ENCODE data around the gene MZB1. TPM values are rescaled to one million over a fixed set of nuclear protein-coding genes. Genes with fewer than 3 reads are reported as not detected.

The MZB1 gene
- total RNA-seq, 2 experiments from 2014 or later, result 0.42 to 0.63 TPM

DNA sequence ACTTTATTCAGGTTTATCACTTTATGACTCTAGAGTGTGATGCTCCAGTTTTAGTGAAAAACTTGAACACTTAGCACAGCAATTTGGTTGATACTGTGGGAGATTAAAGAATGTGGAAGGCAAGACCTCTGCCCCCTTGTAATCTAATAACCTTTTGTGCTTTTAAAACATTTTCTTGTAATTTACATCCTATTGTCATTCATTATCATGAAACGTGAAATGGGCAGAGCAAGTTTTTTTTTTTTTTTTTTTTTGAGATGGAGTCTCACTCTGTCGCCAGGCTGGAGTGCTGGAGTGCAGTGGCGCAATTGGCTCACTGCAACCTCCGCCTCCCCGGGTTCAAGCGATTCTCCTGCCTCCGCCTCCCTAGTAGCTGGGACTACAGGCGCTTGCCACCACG lies 46.2 kb downstream of the MZB1 start:
- Mint-ChIP-seq H3K27me3 (no peaks in the 10 kb centered on the region), H3K36me3 (ENCODE audit: low read depth) (peaks cover 56% of the 10 kb centered on the region), H3K27ac (peak overlapping the region; percentile 95), H3K9me3 (no peaks in the 10 kb centered on the region), H3K4me3 (peak overlapping the region; percentile 96), H3K4me1 (ENCODE audit: low read depth) (peaks cover 69% of the 10 kb centered on the region)
- DNase-seq (no peak), ATAC-seq (ENCODE audit: poor library complexity) (no peak)
- TF ChIP-seq, protein P1, sequence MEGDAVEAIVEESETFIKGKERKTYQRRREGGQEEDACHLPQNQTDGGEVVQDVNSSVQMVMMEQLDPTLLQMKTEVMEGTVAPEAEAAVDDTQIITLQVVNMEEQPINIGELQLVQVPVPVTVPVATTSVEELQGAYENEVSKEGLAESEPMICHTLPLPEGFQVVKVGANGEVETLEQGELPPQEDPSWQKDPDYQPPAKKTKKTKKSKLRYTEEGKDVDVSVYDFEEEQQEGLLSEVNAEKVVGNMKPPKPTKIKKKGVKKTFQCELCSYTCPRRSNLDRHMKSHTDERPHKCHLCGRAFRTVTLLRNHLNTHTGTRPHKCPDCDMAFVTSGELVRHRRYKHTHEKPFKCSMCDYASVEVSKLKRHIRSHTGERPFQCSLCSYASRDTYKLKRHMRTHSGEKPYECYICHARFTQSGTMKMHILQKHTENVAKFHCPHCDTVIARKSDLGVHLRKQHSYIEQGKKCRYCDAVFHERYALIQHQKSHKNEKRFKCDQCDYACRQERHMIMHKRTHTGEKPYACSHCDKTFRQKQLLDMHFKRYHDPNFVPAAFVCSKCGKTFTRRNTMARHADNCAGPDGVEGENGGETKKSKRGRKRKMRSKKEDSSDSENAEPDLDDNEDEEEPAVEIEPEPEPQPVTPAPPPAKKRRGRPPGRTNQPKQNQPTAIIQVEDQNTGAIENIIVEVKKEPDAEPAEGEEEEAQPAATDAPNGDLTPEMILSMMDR (IDR thresholded peaks at IDR 0.05), result no peak
- H3K9me3 ChIP-seq (ENCODE audit: control insufficient read depth in 1 of 2, insufficient read depth in 1 of 2, low read length in 2 of 2), result no peaks in the 10 kb centered on the region
- ChIA-PET POLR2A (interaction anchor here (0.9 to 1.4 kb wide), 2 partner anchors 28 to 50 kb away, joined by 3 to 5 read pairs; partner anchors contain the start of gene MATR3), CTCF (no interaction called here)
- intact Hi-C loops (cut with DNase I, micrococcal nuclease), result loop anchor here (2.0 to 5.0 kb wide), 6 partner anchors 44 to 766 kb away; partner anchors contain the start of genes HSPA9 (in 1 of the 2), MZB1 (in 1 of the 2) and UBE2D2 (in 1 of the 2)
- H3K4me1 ChIP-seq (ENCODE audit: insufficient read depth, low read length), result peaks cover 40% of the 10 kb centered on the region
- H3K27ac ChIP-seq (ENCODE audit: low read depth in 1 of 2, low read length in 2 of 2), result no peak overlapping the region
- H3K36me3 ChIP-seq (ENCODE audit: insufficient read depth, low read length), result peaks cover 6% of the 10 kb centered on the region
- peak overlapping the region; percentile 94 for H3K4me3 ChIP-seq (ENCODE audit: low read length)
- H3K27me3 ChIP-seq (ENCODE audit: control insufficient read depth in 1 of 2, insufficient read depth in 2 of 2, low read length in 2 of 2), result no peaks in the 10 kb centered on the region

DNA sequence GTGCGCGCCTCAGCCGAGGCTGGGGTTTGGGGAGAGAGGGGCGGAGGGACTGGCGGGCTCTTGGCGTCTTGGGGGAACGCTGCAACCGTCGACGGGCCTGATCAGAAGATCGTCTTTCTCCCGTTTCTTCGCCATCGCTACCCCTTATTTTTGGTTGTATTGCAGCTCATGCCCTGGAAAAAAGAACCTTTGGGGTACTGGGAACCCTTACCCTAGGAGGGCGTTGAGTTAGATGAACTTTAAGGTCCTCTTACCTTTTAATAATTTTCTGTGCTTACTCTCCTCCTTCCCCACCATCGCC lies 47.3 kb downstream of the MZB1 start:
- Histone ChIP-seq H3K9me3 (ENCODE audit: control insufficient read depth in 1 of 2, insufficient read depth in 1 of 2, low read length in 2 of 2) (no peaks in the 10 kb centered on the region), H3K36me3 (ENCODE audit: insufficient read depth, low read length) (peaks cover 6% of the 10 kb centered on the region), H3K27ac (ENCODE audit: low read depth in 1 of 2, low read length in 2 of 2) (peak overlapping the region; percentile 100), H3K27me3 (ENCODE audit: control insufficient read depth in 1 of 2, insufficient read depth in 2 of 2, low read length in 2 of 2) (no peaks in the 10 kb centered on the region), H3K4me3 (ENCODE audit: low read length) (peak overlapping the region; percentile 94), H3K4me1 (ENCODE audit: insufficient read depth, low read length) (peaks cover 32% of the 10 kb centered on the region)
- H3K27me3 Mint-ChIP-seq, result no peaks in the 10 kb centered on the region
- ATAC-seq (ENCODE audit: poor library complexity) (no peak), DNase-seq (peak in 7 of 14 experiments; percentile 65 to 82 (median 72))
- ChIA-PET POLR2A (interaction anchor here (0.6 to 3.8 kb wide), 39 partner anchors 10 to 990 kb away, joined by 3 to 149 read pairs (median 6); partner anchors contain the start of genes DNAJC18, ETF1, HSPA9 and KDM3B), CTCF (interaction anchor here (1.0 to 1.9 kb wide), 16 partner anchors 10 to 990 kb away, joined by 3 to 12 read pairs (median 4); partner anchors contain the start of genes KDM3B and MATR3)
- H3K4me1 Mint-ChIP-seq (ENCODE audit: low read depth), result peaks cover 68% of the 10 kb centered on the region
- peaks cover 50% of the 10 kb centered on the region for H3K36me3 Mint-ChIP-seq (ENCODE audit: low read depth)
- no peaks in the 10 kb centered on the region for H3K9me3 Mint-ChIP-seq
- peak overlapping the region; percentile 95 for H3K27ac Mint-ChIP-seq
- intact Hi-C loops (cut with DNase I, micrococcal nuclease), result loop anchor here (2.0 to 5.0 kb wide), 6 partner anchors 45 to 765 kb away; partner anchors contain the start of genes HSPA9 (in 1 of the 2), MZB1 (in 1 of the 2) and UBE2D2 (in 1 of the 2)
- TF ChIP-seq, protein P1 (IDR thresholded peaks at IDR 0.05), result no peak
- peak overlapping the region; percentile 96 for H3K4me3 Mint-ChIP-seq

DNA sequence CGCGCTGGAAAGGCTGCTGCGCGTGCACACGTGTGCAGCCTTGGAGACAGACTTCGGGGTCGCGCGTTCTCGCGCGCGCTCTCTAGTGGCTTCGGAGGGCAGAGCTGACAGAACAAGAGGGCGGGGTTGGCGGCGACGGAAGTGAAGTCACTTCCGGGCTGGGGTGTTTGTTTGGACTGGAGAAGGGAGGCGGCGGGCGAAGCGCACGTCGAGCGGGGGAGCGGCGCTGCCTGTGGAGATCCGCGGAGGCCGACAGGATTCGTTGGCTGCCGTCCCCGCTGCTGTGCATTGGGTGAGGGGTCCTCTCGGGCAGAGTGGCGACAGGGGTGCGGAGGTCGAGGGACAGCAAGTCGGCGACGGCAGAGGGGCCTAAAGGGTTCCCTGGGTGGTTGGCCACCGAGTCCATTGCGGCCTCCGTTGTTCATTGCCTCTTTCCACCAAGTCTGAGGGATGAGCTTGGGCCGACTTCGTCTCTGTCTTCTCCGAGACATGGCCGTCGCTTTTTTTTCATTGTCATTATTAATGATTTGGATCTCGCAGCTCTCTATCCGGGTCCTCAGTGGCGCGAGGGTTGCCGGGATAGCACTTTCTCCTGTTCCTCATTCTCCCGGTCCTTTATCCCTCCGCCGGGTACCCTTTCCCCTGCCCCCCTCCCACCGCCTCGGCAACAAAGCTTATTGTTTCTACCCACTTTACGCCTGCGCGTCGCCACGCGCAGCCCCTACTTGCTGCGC lies 47.9 kb downstream of the MZB1 start, which contains the start of gene PAIP2:
Gene PAIP2 (plus strand): TSS at position 166 of the 734 bp plus-strand sequence. CDS start 21,931 bp downstream, outside the sequence.
- peak; percentile 82 for ATAC-seq (ENCODE audit: poor library complexity)
- Histone ChIP-seq H3K4me3 (ENCODE audit: low read length) (peak within 1 kb of the TSS; percentile 94), H3K27me3 (ENCODE audit: control insufficient read depth in 1 of 2, insufficient read depth in 2 of 2, low read length in 2 of 2) (no peaks in the 10 kb centered on the region), H3K36me3 (ENCODE audit: insufficient read depth, low read length) (peaks cover 5% of the 10 kb centered on the region), H3K27ac (ENCODE audit: low read depth in 1 of 2, low read length in 2 of 2) (peak within 1 kb of the TSS; percentile 100), H3K4me1 (ENCODE audit: insufficient read depth, low read length) (peaks cover 34% of the 10 kb centered on the region), H3K9me3 (ENCODE audit: control insufficient read depth in 1 of 2, insufficient read depth in 1 of 2, low read length in 2 of 2) (no peaks in the 10 kb centered on the region)
- intact Hi-C loops (cut with DNase I, micrococcal nuclease), result loop anchor here (1.0 to 5.0 kb wide), 9 partner anchors 15 to 765 kb away; partner anchors contain the start of genes HSPA9 (in 1 of the 2), MATR3 (in 1 of the 2), MZB1 (in 1 of the 2) and UBE2D2 (in 1 of the 2)
- Mint-ChIP-seq H3K4me1 (ENCODE audit: low read depth) (peaks cover 65% of the 10 kb centered on the region), H3K9me3 (no peaks in the 10 kb centered on the region), H3K36me3 (ENCODE audit: low read depth) (peaks cover 45% of the 10 kb centered on the region), H3K27me3 (no peaks in the 10 kb centered on the region), H3K27ac (peak within 1 kb of the TSS; percentile 95), H3K4me3 (peak within 1 kb of the TSS; percentile 96)
- TF ChIP-seq, protein P1 (IDR thresholded peaks at IDR 0.05), result peak; percentile 7
- ChIA-PET POLR2A (interaction anchor here (0.6 to 3.8 kb wide), 46 partner anchors 10 to 1588 kb away, joined by 3 to 149 read pairs (median 5); partner anchors contain the start of genes DNAJC18, ETF1, FAM53C and HSPA9), CTCF (interaction anchor here (0.6 to 1.9 kb wide), 25 partner anchors 8 to 990 kb away, joined by 3 to 12 read pairs (median 4); partner anchors contain the start of genes KDM3B, MATR3 and SPATA24)
- DNase-seq, result peak; percentile 95 to 99 (median 97)

All from CD4-positive, alpha-beta T cell (primary cell).